NCI-H2081 (cell line): Measurements from ENCODE around the gene MUC5AC.
A peak's percentile ranks its signal among the peaks of the same experiment; 100 is the strongest.
"Not testable (repeated sequence)": the region's sequence is repeated elsewhere in the genome, so short reads cannot be mapped to it uniquely, and the experiment has no call there.

Source experiments
- DNase-seq, 2 experiments: peaks; one replicate each; lab custom pipeline; 2025; lab: John Stamatoyannopoulos, UW

The MUC5AC gene

DNA sequence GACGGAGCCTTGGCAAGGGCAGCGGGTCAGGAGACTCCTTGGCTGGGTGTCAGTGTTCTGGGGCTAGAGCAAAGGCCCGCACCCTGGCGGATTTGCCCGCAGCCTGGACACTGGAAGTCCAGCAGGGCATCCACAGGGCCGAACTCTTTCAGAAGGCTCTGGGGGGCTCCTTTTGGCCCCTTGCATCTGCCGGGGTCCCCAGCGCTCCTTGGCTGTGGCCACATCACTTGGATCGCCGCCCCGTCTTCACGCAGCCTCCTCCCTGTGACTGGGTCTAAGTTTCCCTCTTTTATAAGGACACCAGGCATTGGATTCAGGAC, 20.0 kb downstream of the MUC5AC start:
- DNase-seq, result no peak

GRCh38 chr11:1178201-1178885, 20.6 kb downstream of the MUC5AC start:
- no peak for DNase-seq

DNA sequence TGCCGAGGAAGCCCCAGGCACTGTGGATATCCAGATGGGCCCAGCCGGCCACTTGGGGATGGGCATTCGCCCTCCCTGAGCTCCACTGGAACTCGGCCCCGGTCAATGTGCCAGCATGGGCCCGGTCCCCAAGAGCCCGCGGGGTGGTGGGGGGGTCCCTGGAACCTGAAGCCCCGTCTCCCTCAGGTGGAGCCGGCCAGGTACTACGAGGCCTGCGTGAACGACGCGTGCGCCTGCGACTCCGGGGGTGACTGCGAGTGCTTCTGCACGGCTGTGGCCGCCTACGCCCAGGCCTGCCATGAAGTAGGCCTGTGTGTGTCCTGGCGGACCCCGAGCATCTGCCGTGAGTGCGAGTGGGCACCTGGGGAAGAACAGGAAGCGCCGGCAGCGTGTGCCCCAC, 21.2 kb downstream of the MUC5AC start:
- no peak for DNase-seq

GRCh38 chr11:1179641-1180040, 21.9 kb downstream of the MUC5AC start:
- no peak for DNase-seq

- no peak for DNase-seq
These were observed 22.4 kb downstream of the MUC5AC start for GRCh38 chr11:1180171-1180570.

DNA sequence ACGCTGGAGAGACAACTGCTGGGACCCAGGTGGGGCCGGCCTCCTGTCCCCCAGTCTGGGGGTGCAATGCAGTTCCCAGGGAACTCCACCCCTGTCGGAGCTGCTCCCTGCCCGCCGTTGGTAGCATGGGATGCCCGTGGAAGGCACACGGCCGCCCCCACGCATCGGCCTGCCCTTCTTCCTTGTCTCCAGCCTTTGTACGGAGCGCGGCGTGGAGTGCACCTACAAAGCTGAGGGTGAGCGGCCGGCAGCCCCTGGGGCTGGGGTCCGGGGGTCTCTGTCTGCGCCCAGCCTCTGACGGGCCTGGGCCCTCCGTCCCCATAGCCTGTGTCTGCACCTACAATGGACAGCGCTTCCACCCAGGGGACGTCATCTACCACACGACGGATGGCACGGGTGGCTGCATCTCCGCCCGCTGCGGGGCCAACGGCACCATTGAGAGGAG, 23.2 kb downstream of the MUC5AC start:
- DNase-seq, result no peak

- DNase-seq, result no peak
These were observed 23.7 kb downstream of the MUC5AC start for GRCh38 chr11:1181420-1181819.

DNA sequence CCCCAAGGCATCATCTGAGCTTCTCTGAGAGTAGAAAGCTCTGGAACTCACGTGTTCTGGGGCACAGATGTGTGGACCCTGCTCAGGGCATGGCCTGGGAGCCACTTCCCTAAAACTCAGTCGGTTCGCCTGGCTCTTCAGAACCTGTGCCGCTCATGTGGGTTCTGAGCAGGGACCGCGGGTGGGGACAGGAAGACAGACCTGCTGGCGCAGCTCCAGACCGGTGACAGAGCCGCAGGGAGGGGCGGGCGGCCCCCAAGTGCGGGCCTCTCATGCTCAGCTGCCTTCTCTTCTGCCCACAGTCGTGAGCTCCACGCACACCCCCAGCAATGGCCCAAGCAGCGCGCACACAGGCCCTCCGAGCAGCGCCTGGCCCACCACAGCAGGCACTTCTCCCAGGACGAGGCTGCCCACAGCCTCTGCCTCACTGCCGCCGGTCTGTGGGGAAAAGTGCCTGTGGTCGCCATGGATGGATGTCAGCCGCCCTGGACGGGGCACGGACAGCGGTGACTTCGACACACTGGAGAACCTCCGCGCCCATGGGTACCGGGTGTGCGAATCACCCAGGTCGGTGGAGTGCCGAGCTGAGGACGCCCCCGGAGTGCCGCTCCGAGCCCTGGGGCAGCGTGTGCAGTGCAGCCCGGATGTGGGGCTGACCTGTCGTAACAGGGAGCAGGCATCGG, 24.2 kb downstream of the MUC5AC start:
- peak in 1 of 2 experiments; percentile 5 for DNase-seq

DNA sequence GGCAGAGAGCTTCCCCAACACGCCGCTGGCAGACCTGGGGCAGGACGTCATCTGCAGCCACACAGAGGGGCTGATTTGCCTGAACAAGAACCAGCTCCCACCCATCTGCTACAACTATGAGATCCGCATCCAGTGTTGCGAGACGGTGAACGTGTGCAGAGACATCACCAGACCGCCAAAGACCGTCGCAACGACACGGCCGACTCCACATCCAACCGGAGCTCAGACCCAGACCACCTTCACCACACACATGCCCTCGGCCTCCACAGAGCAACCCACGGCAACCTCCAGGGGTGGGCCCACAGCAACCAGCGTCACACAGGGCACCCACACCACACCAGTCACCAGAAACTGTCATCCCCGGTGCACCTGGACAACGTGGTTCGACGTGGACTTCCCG, 26.4 kb downstream of the MUC5AC start:
- DNase-seq, result not testable (repeated sequence)

DNA sequence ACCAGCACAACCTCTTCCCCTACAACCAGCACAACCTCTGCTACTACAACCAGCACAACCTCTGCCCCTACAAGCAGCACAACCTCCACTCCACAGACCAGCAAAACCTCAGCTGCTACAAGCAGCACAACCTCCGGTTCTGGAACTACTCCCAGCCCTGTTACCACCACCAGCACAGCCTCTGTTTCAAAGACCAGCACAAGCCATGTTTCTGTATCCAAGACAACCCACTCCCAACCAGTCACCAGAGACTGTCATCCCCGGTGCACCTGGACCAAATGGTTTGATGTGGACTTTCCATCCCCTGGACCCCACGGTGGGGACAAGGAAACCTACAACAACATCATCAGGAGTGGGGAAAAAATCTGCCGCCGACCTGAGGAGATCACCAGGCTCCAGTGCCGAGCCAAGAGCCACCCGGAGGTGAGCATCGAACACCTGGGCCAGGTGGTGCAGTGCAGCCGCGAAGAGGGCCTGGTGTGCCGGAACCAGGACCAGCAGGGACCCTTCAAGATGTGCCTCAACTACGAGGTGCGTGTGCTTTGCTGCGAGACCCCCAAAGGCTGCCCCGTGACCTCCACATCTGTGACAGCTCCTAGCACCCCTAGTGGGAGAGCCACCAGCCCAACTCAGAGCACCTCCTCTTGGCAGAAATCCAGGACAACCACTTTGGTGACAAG, 30.8 kb downstream of the MUC5AC start:
- DNase-seq, result not testable (repeated sequence)

GRCh38 chr11:1189816-1190215, 32.1 kb downstream of the MUC5AC start:
- DNase-seq, result not testable (repeated sequence)

GRCh38 chr11:1191786-1192470, 34.2 kb downstream of the MUC5AC start:
- not testable (repeated sequence) for DNase-seq

DNA sequence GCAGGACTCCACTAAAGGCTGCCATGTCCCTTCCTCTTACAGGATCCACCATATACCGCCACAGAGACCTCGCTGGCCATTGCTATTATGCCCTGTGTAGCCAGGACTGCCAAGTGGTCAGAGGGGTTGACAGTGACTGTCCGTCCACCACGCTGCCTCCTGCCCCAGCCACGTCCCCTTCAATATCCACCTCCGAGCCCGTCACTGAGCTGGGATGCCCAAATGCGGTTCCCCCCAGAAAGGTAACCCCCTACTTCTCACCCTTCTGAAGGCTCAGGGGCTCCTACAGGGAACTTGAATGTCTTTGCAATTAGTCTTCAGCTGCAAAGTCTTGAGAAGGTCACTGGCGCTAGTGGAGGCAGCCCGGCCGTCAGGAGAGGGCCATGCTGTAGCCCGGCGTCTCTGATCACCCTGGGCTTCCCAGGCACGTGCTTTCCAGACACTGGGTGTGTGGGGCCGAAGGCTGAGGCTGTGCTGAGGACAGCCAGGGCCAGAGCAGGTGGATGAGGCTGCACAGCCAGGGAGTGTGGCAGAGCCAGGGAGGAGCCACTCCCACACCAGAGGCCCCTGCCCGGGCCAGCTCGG, 35.1 kb downstream of the MUC5AC start:
- DNase-seq, result no peak

DNA sequence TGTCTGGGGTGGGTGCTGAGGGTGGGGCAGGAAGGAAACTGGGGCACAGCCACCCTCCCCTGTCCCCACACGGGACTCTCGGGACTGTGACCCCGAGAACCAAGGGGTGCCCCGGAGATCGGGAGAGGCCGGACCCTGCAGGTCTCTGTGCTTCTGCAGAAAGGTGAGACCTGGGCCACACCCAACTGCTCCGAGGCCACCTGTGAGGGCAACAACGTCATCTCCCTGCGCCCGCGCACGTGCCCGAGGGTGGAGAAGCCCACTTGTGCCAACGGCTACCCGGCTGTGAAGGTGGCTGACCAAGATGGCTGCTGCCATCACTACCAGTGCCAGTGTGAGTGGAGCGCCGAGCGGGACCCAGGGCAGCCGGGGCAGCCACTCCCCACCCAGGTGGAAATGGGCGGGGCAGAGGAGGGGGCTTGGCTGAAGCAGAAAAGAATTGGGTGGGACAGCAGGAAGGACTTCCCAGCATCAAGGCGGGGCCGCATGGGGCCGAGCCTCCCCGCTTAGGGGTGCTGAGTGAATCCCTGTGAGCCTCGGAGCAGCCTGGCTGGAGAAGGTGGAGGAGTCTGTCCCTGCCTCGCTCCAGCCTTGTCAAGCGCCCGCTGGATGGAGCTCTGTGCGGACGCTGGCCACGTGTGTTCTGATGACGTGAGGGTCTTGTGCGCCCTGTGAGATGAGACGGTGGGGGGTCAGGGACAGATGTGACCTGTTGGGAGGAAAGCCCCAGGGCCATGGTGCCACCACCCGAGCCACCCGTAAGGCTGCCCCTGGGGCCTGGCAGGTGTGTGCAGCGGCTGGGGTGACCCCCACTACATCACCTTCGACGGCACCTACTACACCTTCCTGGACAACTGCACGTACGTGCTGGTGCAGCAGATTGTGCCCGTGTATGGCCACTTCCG, 35.8 kb downstream of the MUC5AC start:
- DNase-seq, result no peak

DNA sequence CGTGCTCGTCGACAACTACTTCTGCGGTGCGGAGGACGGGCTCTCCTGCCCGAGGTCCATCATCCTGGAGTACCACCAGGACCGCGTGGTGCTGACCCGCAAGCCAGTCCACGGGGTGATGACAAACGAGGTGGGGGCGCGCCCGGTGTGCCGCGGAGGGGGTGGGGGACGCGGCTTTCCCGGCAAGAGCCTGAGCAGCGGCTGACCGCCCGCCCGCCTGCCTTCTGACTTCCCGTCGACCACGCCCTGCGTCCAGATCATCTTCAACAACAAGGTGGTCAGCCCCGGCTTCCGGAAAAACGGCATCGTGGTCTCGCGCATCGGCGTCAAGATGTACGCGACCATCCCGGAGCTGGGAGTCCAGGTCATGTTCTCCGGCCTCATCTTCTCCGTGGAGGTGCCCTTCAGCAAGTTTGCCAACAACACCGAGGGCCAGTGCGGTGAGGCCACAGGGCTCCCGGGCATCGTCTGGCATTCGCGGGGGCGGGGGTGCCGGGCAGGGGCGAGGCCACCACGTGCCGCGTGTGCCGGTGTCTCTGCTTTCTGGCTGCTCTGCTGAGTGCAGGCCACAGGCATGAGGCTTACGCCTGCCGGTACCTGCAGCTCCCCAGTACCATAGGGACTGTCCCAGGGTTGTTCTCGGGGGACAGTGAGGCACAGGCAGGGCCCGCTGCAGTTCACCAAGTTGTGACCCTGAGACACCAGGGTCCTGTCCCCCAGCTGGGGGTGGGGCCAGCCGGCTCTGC, 36.7 kb downstream of the MUC5AC start:
- DNase-seq, result no peak

DNA sequence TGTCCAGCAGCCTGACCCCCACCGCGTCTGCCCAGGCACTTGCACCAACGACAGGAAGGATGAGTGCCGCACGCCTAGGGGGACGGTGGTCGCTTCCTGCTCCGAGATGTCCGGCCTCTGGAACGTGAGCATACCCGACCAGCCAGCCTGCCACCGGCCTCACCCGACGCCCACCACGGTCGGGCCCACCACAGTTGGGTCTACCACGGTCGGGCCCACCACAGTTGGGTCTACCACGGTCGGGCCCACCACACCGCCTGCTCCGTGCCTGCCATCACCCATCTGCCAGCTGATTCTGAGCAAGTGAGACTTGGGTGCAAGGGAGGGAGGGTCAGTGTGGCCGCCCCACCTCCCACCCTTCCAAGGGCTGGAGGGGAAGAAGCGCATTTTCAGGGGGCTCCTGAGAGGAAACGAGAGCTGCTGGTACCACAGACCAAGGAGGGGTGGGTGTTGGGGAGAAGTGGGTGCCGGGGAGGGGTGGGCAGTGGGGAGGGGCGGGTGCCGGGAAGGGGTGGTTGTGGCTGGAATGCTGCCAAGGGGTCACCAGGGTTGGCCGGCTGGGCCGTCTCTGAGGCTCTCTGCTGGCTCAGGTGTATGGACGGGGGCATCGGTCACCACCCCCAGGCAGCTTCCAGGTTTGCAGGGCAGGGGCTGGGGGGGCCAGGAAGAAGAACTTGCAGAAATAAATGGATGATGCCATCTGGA, 37.4 kb downstream of the MUC5AC start:
- DNase-seq, result no peak

- DNase-seq, result no peak
These were observed 38.1 kb downstream of the MUC5AC start for GRCh38 chr11:1195682-1196515.

DNA sequence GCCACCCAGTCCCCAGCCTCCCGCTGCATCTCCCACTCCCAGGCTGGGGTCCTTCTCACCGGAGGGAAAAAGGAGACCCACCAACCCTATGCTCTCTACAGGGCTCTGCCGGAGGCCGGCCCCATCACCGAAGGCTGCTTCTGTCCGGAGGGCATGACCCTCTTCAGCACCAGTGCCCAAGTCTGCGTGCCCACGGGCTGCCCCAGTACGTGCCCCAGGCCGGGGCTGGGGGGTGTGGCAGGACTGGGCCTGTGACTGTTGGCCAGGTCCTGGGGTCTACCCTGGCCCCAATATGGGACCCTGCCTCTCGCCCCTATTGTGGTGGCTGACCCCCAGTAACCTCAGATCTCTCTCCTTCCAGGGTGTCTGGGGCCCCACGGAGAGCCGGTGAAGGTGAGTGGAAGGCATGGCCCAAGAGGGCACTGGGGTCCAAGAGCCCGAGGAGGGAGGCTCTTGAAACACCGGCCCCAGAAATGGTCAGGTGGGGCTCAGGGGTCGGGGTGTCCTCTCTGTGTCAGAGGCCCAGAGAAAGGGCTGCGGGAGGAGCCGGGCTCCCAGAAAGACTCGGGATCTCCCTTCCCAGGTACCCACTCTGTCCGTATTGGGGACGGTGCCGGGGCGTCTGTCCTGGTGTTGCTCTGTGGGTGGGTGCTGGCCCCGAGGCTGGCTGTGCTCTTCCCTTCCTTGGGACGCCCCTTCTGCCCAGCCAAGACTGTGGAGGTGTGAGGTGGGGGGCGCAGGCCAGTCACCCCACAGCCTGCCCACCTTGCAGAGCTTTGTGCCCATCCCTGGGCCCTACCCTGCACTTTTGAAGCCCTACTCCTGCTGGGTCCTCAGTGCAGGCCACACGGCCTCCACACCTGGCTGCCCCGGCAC, 39.0 kb downstream of the MUC5AC start:
- DNase-seq, result no peak
